Suprapubic skin (tissue), 3 donors: ENCODE measurements around the gene ADH5.

ENCODE experiments used
- POLR2A ChIP-seq, 2 donors: fragments of 450-650 bp; IDR thresholded peaks; one replicate each; pipeline ENCODE4 v1.6.1; 2017; ENCODE audit warnings: antibody characterized with exemption in 2 of 2, mild to moderate bottlenecking in 2 of 2, moderate library complexity in 2 of 2
- TF ChIP-seq, protein P1 (sequence below), 2 donors: fragments of 200-600 bp in 1 of 2; fragments of 450-650 bp in 1 of 2; sonication (generic) in 1 of 2; IDR thresholded peaks; one replicate each; pipeline ENCODE4 v1.5.1; 2016 to 2019; ENCODE audit warnings: antibody characterized with exemption in 2 of 2, mild to moderate bottlenecking in 1 of 2, moderate library complexity in 1 of 2

DNA sequence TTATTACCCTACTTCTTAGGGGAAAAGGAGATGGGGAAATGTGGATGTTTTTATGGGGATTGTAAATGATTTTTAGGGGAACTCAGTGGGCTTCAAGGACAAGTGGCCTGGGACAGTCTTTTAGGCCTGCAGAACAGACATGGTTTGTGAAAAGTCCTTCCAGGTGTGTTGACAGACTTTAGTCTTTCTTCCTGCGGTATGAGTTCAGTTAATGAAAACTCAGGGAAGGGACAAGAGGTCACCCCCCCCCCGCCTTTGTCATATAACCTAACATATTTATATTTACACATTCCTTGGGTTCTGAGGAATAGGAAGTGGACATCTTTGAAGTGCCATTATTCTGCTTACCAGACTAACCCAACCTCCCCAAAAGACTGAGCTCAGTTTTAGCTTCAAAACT, 61.3 kb downstream of the ADH5 start:
- TF ChIP-seq POLR2A (IDR thresholded peaks at IDR 0.05): no peak
- TF ChIP-seq, protein P1, sequence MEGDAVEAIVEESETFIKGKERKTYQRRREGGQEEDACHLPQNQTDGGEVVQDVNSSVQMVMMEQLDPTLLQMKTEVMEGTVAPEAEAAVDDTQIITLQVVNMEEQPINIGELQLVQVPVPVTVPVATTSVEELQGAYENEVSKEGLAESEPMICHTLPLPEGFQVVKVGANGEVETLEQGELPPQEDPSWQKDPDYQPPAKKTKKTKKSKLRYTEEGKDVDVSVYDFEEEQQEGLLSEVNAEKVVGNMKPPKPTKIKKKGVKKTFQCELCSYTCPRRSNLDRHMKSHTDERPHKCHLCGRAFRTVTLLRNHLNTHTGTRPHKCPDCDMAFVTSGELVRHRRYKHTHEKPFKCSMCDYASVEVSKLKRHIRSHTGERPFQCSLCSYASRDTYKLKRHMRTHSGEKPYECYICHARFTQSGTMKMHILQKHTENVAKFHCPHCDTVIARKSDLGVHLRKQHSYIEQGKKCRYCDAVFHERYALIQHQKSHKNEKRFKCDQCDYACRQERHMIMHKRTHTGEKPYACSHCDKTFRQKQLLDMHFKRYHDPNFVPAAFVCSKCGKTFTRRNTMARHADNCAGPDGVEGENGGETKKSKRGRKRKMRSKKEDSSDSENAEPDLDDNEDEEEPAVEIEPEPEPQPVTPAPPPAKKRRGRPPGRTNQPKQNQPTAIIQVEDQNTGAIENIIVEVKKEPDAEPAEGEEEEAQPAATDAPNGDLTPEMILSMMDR (IDR thresholded peaks at IDR 0.05): no peak
